Measurements from ENCODE around the gene BRD4.
A peak's percentile ranks its signal among the peaks of the same experiment; 100 is the strongest.

The BRD4 gene

DNA sequence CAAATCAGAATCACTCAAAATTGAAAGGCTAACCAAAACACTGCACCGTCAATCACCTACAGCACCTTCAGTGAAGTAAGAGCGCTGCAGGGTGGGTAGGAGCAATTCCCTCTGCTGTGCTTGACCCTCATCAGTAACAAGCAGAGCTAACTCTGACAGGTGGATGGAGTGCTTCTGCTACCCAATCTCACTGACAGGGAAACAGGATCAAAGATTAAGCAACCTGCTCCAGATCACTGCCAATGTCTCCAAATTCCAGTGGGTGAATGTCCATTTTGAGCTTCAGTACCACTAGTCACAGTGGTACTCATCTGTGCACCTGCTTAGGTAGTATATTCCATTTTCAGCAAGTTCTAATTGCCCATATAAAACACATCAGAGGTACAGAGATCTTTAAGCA lies 25.2 kb downstream of the BRD4 start:
- DNase-seq: no peak

DNA sequence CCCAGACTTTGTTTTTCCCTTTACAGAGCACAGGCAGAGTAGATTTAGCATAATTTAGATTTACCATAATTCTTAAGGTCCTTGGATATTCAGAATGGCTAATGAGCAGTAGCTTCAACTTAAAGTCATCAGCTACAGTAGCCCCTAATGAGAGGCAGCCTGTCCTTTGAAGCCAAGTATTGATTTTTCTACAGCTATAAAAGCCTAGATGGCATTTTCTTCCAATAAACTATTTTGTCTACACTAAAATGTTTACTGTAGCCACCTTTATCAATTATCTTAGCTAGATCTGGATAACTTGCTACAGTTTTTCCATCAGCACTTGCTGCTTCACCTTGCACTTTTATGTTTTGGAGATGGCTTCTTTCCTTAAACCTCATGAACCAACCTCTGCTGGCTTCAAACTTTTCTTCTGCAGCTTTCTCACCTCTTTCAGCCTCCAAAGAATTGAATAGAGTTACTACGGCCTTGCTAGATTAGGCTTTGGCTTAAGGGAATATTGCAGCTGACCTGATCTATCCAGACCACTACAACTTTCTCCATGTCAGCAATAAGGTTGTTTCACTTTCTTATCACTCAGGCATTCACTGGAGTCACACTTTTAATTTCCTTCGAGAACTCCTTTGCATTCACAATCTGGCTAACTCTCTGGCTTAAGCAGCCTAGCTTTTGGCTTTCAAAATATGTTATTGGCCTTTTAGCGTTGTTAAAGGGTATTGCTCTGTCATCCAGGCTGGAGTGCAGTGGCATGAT lies 26.6 kb downstream of the BRD4 start:
- DNase-seq: no peak

DNA sequence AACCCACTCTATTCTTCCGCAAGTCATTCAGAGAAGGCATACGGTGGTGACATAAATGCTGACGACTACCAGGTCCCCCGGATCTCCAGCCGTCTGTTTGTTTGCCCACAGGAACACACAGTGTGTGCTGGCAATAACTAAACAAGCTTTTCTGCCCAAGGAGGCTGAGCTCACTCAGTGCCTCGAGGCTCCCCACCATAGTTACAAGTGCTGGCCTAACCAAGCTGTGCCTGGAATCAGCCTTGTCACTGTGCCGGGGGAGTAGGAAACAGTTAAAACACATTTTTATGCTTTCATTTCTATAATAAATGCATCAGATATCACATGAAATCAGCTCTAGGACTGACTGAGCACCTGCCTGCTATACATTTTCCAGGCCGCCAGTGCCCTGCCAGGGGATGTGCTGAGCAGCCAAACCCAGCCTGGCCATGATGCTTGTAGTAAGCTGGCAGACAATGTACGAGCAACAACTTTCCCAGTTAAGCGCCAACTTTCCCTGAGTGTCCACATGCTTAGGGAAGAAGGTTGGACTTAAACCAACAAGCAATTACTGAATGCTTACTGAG lies 28.1 kb downstream of the BRD4 start:
- no peak for DNase-seq

DNA sequence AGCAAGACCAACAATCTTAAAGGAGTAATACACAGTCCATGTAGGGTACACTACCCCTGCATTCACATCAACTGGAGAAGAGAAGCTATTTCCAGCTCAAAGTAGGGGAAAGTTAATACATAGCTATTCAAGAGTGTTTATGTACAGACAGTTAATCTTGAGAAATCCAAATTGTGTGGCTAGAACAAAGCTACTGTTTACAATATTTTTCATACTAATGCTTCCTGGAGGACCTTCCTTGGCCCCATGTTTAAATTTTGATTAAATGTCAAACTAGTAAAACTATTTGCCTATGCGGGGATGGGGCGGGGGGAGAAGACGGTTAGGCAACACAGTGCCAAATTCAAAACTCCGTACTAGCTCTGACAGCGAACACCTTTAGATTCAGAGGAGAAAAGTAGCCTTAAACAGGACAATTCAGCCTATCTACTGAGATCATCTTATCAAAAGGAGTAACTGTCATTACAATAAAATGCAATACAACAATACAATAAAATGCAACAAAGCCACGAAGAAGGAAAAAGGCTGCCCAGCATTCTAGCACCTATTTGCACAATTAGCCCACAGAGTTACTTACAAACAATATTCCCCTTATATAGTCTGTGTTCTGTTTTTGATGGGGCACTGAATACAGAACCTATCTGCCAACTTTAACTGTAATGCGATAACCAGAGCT lies 29.1 kb downstream of the BRD4 start:
- no peak for DNase-seq

DNA sequence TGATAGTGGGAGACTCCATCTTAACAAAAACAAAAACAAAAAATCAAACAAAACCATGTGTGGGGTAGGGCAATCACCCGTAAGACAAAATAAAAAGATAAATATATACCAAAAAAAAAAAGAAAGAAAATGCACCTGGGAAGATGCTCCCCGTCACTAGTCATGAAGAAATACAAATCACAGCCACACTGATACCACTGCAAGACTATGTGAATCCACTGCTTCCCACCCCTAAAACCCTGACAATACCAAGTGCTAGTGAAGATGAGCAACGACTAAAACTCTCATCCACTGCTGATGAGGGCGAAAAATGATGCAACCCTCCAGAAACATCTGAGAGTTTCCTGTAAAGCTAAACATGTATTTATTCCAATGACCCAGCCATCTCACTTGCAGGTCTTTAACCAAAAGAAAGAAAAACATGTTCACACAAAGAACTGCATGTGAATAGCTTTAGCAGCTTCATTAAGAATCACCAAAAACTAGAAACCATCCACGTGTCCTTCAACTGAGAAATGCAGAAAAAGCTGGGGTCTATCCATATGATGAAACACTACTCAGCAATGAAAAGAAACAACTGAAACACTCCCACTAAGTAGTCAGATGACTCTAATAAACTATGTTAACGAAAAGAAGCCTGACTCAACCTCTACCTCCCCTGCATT lies 31.7 kb downstream of the BRD4 start:
- DNase-seq: no peak

DNA sequence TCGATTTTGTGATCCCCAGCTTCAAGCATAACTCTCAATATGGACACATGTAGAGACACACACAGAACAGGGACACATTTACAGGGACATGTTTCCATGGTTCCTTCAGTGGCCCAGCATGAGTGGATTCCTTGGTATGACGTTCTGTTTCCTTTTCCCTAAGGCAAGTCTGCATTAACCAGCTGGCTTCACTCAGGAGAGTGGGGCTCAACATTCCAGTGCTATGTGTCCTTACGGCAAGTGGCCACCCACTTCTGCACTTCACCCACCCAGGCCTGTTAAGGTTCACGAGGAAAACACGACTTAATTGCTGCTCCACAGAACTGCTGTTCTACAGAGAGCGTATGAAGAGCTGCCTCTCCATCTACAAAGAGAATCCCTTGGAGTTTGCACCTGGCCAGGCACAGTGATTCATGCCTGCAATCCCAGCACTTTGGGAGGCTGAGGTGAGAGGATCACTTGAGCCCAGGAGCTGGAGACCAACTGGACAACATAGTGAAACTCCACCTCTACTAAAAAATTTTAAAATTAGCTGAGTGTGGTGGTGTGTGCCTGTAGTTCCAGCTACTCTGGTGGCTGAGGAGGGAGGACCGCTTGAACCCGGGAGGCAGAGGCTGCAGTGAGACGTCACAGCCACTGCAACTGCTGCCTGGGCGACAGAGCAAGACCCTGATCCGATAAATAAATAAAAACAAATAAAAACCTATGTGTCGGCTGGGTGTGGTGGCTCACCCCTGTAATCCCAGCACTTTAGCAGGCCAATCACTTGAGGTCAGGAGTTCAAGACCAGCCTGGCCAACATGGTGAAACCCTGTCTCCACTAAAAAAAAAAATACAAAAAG lies 32.5 kb downstream of the BRD4 start:
- DNase-seq: no peak

DNA sequence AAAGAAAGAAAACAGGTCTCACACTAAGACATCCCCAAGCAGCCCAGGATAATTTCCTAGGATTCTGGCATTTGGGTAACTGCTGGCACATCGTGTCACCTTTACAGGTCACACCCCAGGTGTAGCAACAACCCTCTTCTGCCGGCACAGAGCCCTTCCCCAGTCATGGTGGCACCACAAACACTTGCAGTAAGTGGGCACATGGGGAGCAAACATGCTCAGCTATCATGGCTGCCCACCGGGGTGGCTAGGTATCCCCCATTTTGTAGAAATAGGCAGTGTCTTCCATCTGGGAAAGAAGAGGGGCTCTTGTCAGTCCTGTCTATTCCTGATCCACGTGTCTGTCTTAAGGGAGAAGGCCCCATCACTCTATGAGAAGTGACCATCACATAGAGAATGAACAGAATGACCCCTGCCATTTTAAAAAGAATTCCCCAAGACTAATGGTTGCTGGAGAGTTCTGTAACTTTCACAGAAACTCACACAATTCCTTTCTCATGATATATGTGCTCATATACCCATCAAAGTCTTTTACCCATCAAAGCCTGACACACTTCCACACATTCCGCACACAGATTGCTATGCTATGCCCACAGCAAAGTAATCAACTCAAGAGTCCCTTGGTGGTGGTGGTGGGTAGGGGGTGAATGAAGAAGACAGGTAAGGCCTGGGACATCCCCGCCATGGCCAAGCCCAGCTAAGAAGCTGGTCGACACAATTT lies 33.3 kb downstream of the BRD4 start:
- DNase-seq: no peak

DNA sequence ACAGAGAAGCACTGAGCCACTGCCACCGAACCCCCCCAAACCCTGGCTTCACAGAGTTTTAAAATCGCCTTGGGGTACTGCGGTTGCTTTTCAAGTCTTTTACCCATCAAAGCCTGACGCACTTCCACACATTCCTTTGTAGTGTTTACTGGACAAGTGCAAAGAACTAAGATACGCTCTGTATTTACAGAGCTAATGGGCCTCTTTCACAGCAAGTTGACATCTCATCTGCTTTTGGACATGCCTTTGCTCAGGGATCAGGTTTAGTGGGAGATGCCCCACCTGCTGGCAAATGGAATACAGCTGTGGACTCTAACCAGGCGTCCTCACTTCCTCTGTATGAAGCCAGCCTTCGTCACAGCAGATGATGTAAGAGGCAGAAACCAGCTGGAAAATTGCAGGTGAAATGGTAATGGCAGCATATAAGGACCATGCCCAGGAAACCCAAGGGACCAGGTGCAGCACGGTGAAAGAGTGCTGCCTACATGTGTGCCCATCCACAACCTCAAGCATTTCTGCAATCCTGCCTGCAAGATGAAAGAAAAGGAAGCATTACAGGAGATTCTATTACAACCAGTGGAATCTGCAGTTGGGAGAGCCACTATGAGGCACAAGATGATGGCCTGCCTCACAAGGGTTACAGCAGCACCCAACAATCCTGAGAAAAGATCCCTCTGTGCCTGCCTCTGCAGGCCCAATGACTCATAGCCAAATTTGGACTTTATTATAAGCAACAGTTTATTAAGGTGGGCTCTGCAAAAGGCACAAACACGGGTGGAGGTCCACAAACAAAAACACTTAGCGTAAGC lies 34.7 kb downstream of the BRD4 start:
- no peak for DNase-seq

DNA sequence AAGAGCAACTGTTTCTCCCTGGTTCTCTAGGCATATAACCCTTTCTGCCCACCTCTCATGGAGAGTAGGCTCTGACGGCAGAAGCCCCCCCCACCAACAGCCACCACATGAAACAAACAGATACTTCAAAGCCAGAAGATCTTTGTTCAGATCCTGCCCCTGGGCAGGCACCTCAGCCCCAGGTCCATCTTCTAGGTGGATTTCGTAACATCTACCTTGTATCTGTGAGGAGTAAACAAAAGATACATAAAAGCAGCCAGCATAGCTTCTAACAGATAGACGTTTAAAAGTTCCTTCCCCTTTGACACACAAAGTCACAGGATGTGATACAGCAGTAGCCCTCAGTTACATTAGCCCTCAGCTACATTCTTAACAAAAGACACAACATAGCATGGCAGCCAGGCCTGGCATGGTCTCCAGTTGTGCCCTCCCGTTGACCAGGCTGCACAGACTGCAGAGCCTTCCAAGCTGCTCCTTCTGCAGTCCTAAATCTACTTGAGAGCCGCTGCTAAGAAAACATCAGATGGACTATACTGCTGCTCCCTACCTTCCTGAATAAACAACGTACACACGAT lies 35.4 kb downstream of the BRD4 start:
- no peak for DNase-seq

DNA sequence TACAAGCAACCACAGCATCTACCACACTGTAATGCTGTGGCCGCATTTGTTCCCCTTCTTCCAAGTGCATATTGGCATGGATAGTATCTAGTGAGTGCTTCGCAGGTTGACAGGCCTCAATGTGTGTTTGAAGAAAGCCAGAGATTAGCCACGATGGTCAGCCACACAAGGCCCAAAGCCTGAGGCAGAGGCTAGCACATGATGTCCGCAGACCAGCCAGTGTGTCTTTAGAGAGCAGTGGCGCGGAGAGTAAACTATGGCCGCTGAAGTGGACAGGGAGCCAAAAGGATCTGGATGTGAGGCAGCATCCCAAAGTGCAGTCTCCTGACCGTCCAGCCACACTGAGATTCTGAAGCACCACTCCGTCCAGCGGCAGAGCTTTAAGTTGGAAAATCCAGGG lies 36.0 kb downstream of the BRD4 start:
- no peak for DNase-seq

DNA sequence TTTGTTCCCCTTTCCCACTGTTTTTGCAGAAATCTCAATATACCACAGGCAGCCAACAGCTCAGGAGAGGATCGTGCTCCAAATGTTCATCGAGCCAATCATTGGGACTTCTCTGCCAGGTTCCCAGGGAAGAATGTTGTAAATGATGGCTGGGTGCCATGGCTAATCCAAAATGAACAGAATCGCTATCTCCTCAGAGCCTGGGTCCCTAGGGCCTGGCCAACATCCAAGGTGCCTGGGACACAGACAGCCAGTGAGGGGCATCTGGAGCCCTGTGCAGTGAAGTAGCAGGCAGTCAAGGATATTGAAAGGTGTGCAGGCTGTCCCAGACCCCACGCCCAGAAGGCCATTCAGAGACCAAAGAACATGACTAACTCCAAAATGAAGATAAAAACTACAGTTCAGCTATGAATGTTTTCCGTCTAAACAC lies 37.8 kb downstream of the BRD4 start:
- peak; percentile 39 for DNase-seq

DNA sequence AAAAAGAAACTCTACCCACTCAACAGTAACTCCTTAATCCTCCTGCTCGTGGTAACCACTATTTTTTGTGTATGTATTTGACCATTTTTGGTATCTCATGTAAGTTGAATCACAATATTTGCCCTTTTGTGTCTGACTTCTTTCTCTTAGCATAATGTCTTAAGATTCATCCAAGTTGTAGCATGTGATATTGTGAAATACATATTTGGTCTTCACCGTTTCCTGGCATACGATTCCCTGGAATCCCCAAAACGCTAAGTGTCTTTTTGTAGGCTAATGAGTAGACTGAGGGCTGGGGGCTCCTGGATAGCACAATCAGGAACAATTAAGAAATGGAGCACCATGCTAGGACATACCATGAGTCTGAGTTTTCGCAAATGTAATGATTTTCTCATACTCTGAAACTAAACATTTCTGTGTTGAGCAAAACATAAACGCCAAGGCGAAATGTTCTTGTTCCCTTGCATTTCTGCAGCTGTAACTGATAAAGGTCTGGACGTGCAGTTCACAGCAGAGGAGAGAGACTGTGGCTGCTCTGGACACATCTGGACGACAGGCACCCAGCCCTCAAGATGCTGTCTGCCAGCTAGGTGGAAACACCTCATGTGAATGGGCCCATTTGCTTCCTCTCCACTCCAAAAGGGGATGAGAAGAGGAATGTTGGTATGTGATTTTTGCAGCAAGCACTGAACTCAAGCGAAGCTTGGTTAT lies 38.4 kb downstream of the BRD4 start:
- no peak for DNase-seq

DNA sequence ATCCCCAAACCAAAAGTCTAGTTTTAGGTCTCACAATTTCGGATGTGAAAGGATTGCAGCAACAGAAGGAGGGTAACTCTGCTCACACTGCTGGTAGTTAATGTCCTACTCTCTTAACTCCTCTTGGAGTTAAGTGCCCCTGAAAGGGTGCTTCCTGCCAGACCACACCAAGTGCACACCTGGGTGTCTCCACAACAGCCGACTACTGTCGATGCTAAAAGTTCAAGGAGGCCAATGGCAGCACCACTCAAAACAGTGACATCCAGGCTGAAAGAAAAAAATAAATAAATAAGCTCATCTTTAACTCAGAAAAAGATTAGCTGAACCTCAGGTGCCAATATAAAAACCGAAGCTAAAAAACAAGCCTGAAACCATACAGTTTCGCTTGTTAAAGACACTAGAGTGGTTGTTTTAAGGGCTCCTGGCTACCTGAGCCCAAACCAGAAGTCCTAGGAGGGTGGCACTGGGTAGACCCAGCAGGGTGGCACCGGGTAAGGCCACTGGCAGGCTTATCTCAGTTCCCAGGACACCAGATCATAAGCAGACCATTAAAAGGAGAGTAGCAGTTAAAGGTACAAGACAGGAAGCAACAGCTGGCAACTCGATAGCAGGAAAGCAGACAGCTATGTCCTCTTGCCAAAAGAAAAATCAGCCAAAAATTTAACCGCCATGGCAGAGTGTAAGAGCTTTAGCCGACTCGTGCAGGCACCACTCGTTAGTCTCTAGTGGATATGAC lies 39.3 kb downstream of the BRD4 start:
- DNase-seq: peak; percentile 34

DNA sequence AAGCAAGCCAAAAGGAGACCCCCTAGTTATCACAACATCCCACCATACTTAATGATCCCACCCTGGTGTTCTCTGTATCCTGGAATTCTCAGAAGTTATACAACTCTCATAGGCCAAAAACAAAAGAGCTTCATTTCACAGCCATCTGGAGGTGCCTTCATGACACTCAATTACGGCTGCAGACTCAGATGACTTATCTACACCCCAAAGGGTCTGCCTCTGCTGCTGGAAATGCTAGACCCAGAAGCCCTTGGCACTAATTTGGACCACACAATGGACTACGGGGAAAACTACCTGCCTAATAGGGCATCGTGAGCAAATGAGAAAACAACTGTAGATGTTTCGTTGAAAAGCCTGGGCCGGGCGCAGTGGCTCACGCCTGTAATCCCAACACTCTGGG lies 40.2 kb downstream of the BRD4 start:
- DNase-seq: no peak

DNA sequence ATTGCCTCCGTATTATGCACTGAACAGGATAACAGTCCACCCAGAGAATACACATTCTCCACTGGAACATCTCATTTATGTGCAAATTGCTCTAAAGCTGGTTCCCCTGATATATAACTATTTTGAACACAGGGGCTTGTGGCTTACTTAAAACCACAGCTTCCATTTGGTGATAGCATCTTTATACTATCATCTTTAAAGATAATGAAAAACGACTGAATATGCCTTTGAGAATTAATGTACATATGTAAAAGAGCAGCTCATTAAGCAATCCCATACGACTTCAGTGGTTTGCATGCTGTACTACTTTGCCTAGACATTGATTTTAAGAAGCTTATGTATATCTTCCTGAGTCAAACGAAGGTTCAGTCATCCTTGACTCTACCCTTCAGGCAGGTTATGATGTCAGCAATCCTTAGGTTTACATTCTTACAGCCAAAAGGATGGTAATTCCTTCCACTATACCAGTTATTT lies 40.8 kb downstream of the BRD4 start:
- no peak for DNase-seq

DNA sequence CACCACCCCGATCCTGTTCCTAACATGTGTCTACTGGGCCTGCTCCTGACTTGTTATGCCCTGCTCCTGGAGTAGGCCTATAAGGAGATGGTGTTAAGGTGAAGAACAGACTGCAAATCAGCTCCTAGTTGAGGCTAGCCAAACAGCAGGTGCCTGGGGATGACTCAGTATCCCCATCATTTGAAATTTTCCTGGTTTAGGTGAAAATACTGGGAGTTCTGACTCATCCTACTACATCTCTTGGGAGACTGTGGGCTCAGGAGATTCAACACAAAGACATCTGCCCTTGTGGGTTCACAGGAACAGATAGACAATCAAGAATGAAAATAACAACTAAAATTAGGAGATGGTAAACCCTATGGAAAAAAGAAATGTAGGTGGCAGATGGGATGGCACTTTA lies 41.2 kb downstream of the BRD4 start:
- no peak for DNase-seq

DNA sequence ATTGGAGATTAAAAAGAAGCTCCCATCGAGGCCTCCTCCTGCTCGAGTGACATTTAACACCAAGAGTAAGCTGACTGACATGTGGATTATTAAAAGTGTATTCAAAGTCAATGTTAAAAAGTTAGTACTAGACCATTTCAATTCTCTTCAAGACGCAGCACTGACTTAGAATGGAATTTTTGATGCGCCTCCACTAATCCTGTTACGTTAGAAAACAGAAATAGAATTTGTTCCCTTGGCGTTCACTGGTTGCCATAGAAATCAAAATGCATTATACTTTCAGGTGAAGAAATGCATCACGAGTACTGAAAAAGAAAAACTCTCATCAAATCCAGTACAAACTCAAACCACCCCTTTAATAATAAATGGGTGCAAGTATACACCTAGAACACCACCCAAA lies 42.2 kb downstream of the BRD4 start:
- DNase-seq: no peak

DNA sequence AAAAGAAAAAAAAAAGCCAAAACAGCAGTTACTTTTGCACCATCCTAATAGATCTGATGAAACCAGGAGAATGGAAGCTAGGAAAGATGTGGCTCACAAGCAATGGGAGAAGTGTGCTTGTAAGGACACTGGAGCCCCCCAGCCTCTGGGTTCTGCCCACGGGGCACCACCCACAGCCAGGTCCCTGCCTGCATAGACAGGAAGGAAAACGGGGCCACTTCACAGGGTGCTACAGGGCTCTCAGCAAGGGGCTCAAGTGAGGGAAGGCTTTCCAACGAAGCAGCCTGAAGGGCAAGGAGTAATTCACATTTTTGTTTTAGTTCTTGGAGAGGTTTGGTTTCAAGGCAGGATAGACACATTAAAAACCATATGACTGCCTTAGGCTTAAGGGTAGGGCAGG lies 42.7 kb downstream of the BRD4 start:
- DNase-seq: no peak

All from NCI-H1694 (cell line).